Neural progenitor cell (in vitro differentiated cells): ENCODE measurements around the gene RPS6KA3. TPM values are rescaled to one million over a fixed set of nuclear protein-coding genes. Genes with fewer than 3 reads are reported as not detected.

Experiments used
- DNase-seq: peaks from one replicate; pipeline ENCODE4 v3.0.0-alpha.2; 2016; ENCODE audit warnings: low spot score
- H2AFZ ChIP-seq: fragments of 200-600 bp; sonication (generic); replicated peaks from 2 replicates; pipeline ENCODE4 v1.6.1; 2016; ENCODE audit warnings: antibody characterized with exemption
- H3F3A ChIP-seq: fragments of 200-600 bp; sonication (generic); 2 replicates; pipeline ENCODE4 v1.6.1; 2016; ENCODE audit warnings: antibody characterized with exemption, low read depth
- H3K27ac ChIP-seq: fragments of 200-600 bp; sonication (generic); 2 replicates; pipeline ENCODE4 v1.5.1; 2016; ENCODE audit warnings: mild to moderate bottlenecking
- H3K27me3 ChIP-seq: fragments of 200-600 bp; sonication (generic); 2 replicates; pipeline ENCODE4 v1.6.1; 2016; ENCODE audit warnings: mild to moderate bottlenecking, moderate library complexity
- H3K36me3 ChIP-seq: fragments of 200-600 bp; sonication (generic); 2 replicates; pipeline ENCODE4 v1.5.1; 2016
- H3K4me1 ChIP-seq: fragments of 200-600 bp; sonication (generic); 2 replicates; pipeline ENCODE4 v1.6.1; 2016; ENCODE audit warnings: mixed run types
- H3K4me2 ChIP-seq: fragments of 200-600 bp; sonication (generic); 2 replicates; pipeline ENCODE4 v1.6.1; 2016
- H3K4me3 ChIP-seq: fragments of 200-600 bp; sonication (generic); 2 replicates; pipeline ENCODE4 v1.5.1; 2016
- H3K79me2 ChIP-seq: fragments of 200-600 bp; sonication (generic); 2 replicates; pipeline ENCODE4 v1.6.1; 2016; ENCODE audit warnings: low read depth
- H3K9ac ChIP-seq: fragments of 200-600 bp; sonication (generic); 2 replicates; pipeline ENCODE4 v1.6.1; 2016
- H3K9me3 ChIP-seq: fragments of 200-600 bp; sonication (generic); 2 replicates; pipeline ENCODE4 v1.5.1; 2016; ENCODE audit warnings: low read depth
- H4K20me1 ChIP-seq: fragments of 200-600 bp; sonication (generic); 2 replicates; pipeline ENCODE4 v1.6.1; 2016; ENCODE audit warnings: low read depth
- H3K27ac Mint-ChIP-seq: 3 replicates; pipeline ENCODE4 v1.8.0; 2021; ENCODE audit warnings: mixed read lengths
- H3K27me3 Mint-ChIP-seq: 2 replicates; pipeline ENCODE4 v1.8.0; 2022; ENCODE audit warnings: low read depth, mild to moderate bottlenecking, inconsistent platforms, moderate library complexity, mixed read lengths; ENCODE audit not compliant: insufficient read depth
- H3K36me3 Mint-ChIP-seq: 3 replicates; pipeline ENCODE4 v1.8.0; 2021; ENCODE audit warnings: mixed read lengths
- H3K4me1 Mint-ChIP-seq: 3 replicates; pipeline ENCODE4 v1.8.0; 2021; ENCODE audit warnings: mixed read lengths
- H3K4me3 Mint-ChIP-seq: 3 replicates; pipeline ENCODE4 v1.8.0; 2021; ENCODE audit warnings: mild to moderate bottlenecking, moderate library complexity, mixed read lengths
- H3K9me3 Mint-ChIP-seq: 3 replicates; pipeline ENCODE4 v1.8.0; 2020; ENCODE audit warnings: mixed read lengths
- EZH2 ChIP-seq: fragments of 200-600 bp; sonication (generic); IDR thresholded peaks from 2 replicates; pipeline ENCODE4 v1.6.1; 2017; ENCODE audit warnings: antibody characterized with exemption, mild to moderate bottlenecking, moderate library complexity
- EZH2phosphoT487 ChIP-seq: fragments of 200-600 bp; sonication (generic); IDR thresholded peaks from 2 replicates; pipeline ENCODE4 v1.6.1; 2017; ENCODE audit warnings: antibody characterized with exemption
- total RNA-seq: library from RNA; depleted of rRNA; stranded (reverse); fragments of >200 nt; gene quantifications from 2 replicates; pipeline ENCODE4 v1.2.3, GENCODE V29; 2015; ENCODE audit warnings: low replicate concordance
- TF ChIP-seq, protein P1 (sequence below): fragments of 200-600 bp; sonication (generic); IDR thresholded peaks from 2 replicates; pipeline ENCODE4 v1.5.1; 2017; ENCODE audit warnings: antibody characterized with exemption, mild to moderate bottlenecking

Gene RPS6KA3
- total RNA-seq, 1 donor from 2014 or later: 32.2 TPM

DNA sequence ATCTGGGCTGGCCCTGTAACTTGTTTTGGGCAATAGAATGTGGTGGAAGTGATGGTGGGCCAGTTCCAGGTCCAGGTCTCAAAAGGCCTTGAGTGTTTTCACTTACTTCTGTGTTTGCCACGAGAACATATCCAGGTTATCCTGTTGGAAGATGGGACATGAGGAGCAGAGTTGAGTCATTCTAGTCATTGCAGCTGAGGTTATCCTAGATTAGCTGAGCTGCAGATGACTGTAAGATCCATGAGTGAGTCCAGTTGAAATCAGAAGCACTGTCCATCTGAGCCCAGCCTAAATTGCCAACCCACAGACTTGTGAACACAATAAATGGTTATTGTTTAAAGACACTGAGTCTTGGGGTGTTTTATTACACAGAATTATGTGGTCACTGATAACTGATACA lies 45.3 kb upstream of the RPS6KA3 start:
- H2AFZ ChIP-seq: no peak overlapping the region

DNA sequence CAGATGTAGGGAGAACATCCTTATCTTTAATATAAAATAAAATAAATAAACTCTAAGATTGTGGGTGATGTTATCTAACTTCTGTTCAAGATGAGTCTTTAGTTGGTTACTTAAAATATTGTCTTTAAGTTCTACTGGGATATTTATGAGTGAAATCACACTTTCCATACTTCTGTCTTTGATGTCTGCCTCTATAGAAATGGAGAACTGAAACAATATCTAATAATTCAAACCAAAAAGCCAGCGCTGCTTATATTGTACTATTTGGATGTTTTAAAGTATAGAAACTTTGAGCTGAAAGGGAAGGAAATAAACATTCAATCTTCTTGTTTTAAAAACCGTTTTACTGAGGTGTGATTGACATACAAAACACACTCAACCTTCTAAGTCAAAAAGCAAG lies 44.8 kb upstream of the RPS6KA3 start:
- no peak for DNase-seq
- Mint-ChIP-seq H3K27ac (no peak overlapping the region), H3K36me3 (no peaks in the 10 kb centered on the region), H3K4me3 (no peak overlapping the region), H3K9me3 (no peaks in the 10 kb centered on the region), H3K27me3 (peaks cover 5% of the 10 kb centered on the region), H3K4me1 (peaks cover 12% of the 10 kb centered on the region)
- Histone ChIP-seq H3K9ac (no peak overlapping the region), H3K79me2 (no peaks in the 10 kb centered on the region), H2AFZ (no peak overlapping the region), H3K4me2 (no peak overlapping the region), H3F3A (no peaks in the 10 kb centered on the region), H3K27me3 (no peaks in the 10 kb centered on the region), H3K27ac (no peak overlapping the region), H3K9me3 (no peaks in the 10 kb centered on the region), H3K4me1 (peaks cover 6% of the 10 kb centered on the region), H4K20me1 (no peaks in the 10 kb centered on the region), H3K36me3 (no peaks in the 10 kb centered on the region), H3K4me3 (no peak overlapping the region)
- TF ChIP-seq, protein P1, sequence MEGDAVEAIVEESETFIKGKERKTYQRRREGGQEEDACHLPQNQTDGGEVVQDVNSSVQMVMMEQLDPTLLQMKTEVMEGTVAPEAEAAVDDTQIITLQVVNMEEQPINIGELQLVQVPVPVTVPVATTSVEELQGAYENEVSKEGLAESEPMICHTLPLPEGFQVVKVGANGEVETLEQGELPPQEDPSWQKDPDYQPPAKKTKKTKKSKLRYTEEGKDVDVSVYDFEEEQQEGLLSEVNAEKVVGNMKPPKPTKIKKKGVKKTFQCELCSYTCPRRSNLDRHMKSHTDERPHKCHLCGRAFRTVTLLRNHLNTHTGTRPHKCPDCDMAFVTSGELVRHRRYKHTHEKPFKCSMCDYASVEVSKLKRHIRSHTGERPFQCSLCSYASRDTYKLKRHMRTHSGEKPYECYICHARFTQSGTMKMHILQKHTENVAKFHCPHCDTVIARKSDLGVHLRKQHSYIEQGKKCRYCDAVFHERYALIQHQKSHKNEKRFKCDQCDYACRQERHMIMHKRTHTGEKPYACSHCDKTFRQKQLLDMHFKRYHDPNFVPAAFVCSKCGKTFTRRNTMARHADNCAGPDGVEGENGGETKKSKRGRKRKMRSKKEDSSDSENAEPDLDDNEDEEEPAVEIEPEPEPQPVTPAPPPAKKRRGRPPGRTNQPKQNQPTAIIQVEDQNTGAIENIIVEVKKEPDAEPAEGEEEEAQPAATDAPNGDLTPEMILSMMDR: no peak
- TF ChIP-seq EZH2: no peak
- TF ChIP-seq EZH2phosphoT487: no peak

More for the DNA sequence above, 45.3 kb upstream of the RPS6KA3 start:
- no peak overlapping the region for H3K9ac ChIP-seq
- no peaks in the 10 kb centered on the region for H3K27me3 ChIP-seq
- Mint-ChIP-seq H3K9me3 (no peaks in the 10 kb centered on the region), H3K27me3 (peaks cover 5% of the 10 kb centered on the region), H3K4me1 (peaks cover 8% of the 10 kb centered on the region), H3K27ac (no peak overlapping the region), H3K36me3 (no peaks in the 10 kb centered on the region), H3K4me3 (no peak overlapping the region)
- no peaks in the 10 kb centered on the region for H4K20me1 ChIP-seq
- H3K4me3 ChIP-seq: no peak overlapping the region
- no peaks in the 10 kb centered on the region for H3K36me3 ChIP-seq
- no peaks in the 10 kb centered on the region for H3K79me2 ChIP-seq
- no peak overlapping the region for H3K27ac ChIP-seq
- DNase-seq: no peak
- no peaks in the 10 kb centered on the region for H3K9me3 ChIP-seq
- no peak for TF ChIP-seq EZH2phosphoT487
- TF ChIP-seq, protein P1: no peak
- no peak for TF ChIP-seq EZH2
- no peak overlapping the region for H3K4me2 ChIP-seq
- H3K4me1 ChIP-seq: peaks cover 6% of the 10 kb centered on the region
- no peaks in the 10 kb centered on the region for H3F3A ChIP-seq

DNA sequence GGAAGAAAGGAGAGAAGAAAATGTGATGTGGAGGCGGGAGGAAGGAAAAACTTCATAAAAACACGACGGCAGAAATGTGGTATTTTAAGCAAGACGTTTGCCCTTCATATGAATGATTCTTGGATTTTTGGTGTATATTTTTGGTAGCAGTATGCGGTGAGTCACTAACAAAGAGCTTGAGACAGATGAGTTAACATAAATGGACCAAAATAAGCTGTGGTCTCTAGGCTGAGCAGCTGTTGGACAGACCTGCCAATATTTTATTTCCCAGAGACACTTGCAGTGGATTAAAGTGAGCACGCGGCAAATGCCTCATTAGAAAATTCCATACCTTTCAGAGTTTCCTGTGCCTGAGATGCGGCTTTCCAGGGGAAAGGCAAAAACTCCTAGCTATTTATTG lies 43.1 kb upstream of the RPS6KA3 start:
- H3K27me3 Mint-ChIP-seq: peaks cover 4% of the 10 kb centered on the region
- H3K27ac Mint-ChIP-seq: no peak overlapping the region
- no peaks in the 10 kb centered on the region for H3K36me3 Mint-ChIP-seq
- H3K4me3 ChIP-seq: no peak overlapping the region
- no peak overlapping the region for H2AFZ ChIP-seq
- H3K79me2 ChIP-seq: no peaks in the 10 kb centered on the region
- no peaks in the 10 kb centered on the region for H3K9me3 ChIP-seq
- no peaks in the 10 kb centered on the region for H3K36me3 ChIP-seq
- H3K9ac ChIP-seq: no peak overlapping the region
- no peaks in the 10 kb centered on the region for H3K9me3 Mint-ChIP-seq
- no peaks in the 10 kb centered on the region for H3F3A ChIP-seq
- peaks cover 6% of the 10 kb centered on the region for H3K4me1 ChIP-seq
- H3K4me2 ChIP-seq: no peak overlapping the region
- TF ChIP-seq EZH2 (no peak), EZH2phosphoT487 (no peak)
- TF ChIP-seq, protein P1: no peak
- H3K27ac ChIP-seq: no peak overlapping the region
- H3K4me1 Mint-ChIP-seq: peaks cover 12% of the 10 kb centered on the region
- no peak overlapping the region for H3K4me3 Mint-ChIP-seq
- DNase-seq: no peak
- no peaks in the 10 kb centered on the region for H3K27me3 ChIP-seq
- H4K20me1 ChIP-seq: no peaks in the 10 kb centered on the region

DNA sequence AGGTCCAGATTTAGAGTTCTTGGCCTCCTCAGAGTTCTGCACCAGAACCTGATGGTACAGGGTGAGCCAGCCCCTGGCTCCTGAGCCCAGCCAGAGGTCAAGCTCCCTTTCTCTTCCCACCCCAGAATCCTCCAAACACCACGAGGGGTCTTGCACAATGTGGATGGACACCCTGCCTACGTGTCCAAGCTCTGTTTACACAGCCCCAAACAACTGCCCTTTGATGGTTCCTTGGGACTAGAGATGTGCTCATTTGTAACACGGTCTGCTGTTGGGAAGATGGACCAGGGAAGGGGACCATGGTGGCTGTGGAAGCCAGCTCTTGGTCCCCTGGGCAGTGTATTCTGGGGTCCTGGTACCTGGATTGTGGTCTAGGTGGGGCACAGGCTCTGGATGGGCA lies 40.0 kb upstream of the RPS6KA3 start:
- H3K4me1 ChIP-seq: peaks cover 6% of the 10 kb centered on the region
- H3K36me3 ChIP-seq: no peaks in the 10 kb centered on the region
- no peaks in the 10 kb centered on the region for H4K20me1 ChIP-seq
- no peak overlapping the region for H3K9ac ChIP-seq
- peaks cover 12% of the 10 kb centered on the region for H3K4me1 Mint-ChIP-seq
- H3K27ac Mint-ChIP-seq: no peak overlapping the region
- H3K27ac ChIP-seq: no peak overlapping the region
- H3K4me3 Mint-ChIP-seq: no peak overlapping the region
- H2AFZ ChIP-seq: no peak overlapping the region
- DNase-seq: no peak
- no peak overlapping the region for H3K4me3 ChIP-seq
- H3K36me3 Mint-ChIP-seq: no peaks in the 10 kb centered on the region
- no peak overlapping the region for H3K4me2 ChIP-seq
- no peaks in the 10 kb centered on the region for H3K9me3 Mint-ChIP-seq
- peaks cover 4% of the 10 kb centered on the region for H3K27me3 Mint-ChIP-seq
- H3F3A ChIP-seq: no peaks in the 10 kb centered on the region
- H3K9me3 ChIP-seq: no peaks in the 10 kb centered on the region
- TF ChIP-seq, protein P1: no peak
- no peak for TF ChIP-seq EZH2
- no peak for TF ChIP-seq EZH2phosphoT487
- no peaks in the 10 kb centered on the region for H3K27me3 ChIP-seq
- no peaks in the 10 kb centered on the region for H3K79me2 ChIP-seq
